ENCODE data around the gene TEN1.

Gene TEN1

GRCh38 chr17:75976175-75976848, 2.7 kb upstream of the TEN1 start:
- DNase-seq (ENCODE audit: low read depth in 3 of 3) = no peak

GRCh38 chr17:75979705-75980187, 706 bp downstream of the TEN1 start:
- no peak for DNase-seq (ENCODE audit: low read depth in 3 of 3)

DNA sequence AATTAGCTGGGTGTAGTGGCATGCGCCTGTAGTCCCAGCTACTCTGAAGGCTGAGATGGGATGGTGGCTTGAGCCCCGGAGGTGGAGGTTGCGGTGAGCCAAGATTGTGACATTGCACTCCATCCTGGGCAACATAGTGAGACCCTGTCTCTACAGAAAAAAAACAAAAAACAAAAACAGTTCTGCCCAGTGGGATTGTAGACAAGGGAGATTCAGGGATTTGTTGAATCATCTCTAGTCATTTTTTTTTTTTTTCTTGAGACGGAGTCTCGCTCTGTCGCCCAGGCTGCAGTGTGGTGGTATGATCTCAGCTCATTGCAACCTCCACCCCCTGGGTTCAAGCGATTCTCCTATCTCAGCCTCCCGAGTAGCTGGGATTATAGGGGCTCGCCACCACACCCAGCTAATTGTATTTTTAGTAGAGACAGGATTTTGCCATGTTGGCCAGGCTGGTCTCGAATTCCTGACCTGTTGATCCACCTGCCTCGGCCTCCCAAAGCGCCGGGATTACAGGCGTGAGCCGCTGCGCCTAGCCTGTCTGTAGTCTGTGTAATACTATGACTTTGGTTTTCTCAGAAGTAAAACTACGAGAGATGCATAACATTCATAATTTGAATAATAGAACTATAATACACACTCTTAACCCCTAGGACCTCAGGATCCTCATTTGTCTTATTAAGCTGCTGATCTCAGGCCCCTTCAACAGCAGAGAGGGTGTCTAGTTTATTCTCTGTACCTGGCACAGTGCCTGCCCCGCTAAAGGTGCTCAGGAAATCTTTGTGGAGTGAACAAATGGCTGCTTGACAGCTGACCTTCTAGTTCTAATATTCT, 1.4 kb downstream of the TEN1 start:
- DNase-seq (ENCODE audit: low read depth in 3 of 3) = no peak

GRCh38 chr17:75981019-75981615, 2.1 kb downstream of the TEN1 start:
- no peak for DNase-seq (ENCODE audit: low read depth in 3 of 3)

DNA sequence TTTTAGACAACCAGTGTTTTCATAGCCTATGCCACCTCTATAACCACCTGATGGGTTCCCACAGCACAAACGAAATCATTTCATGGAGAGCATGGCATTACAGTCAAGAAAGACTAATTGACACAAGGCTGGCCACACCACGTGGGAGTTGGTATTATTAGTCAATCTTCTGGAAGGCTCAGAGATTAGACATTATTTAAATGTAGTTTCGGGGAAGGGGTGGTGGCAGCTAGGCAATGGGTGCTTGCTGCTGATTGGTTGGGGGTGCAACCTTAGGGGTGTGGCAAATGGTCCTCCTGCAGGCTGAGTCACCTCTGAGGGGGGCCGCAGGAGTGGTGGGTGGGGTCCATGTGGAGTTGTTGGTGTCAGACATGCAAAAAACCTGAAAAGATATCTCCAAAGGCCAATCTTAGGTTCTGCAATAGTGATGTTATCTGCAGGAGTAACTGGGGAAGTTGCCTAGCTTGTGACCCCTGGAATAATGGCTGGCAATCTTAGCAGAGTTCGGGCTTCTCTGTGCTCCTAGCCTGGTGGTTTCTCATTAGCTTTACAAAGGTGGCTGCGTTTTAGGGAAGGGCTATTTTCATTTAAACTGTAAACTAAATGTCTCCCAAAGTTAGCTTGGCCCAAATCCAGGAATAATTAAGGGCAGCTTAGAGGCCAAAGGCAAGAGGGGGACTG, 4.6 kb downstream of the TEN1 start:
- DNase-seq (ENCODE audit: low read depth in 3 of 3) = no peak

- DNase-seq (ENCODE audit: low read depth in 3 of 3) = no peak
These were observed 6.9 kb downstream of the TEN1 start for GRCh38 chr17:75985986-75986385.

DNA sequence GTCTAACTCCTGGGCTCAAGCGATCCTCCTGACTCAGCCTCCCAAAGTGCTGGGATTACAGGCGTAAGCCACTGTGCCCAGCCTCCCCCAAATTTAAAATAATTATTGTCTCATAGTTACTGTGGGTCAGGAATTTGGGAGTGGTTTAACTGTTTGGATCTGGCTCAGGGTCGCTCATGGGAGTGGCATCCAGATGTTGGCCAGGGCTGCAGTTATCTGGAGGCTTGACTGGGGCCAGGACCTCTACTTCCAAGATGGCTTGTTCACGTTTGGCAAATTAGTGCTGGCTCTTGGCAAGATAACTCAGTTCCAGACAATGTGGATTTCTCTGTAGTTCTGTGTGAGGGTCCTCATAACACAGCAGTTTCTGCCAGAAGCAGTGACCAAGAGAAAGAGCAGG, 8.0 kb downstream of the TEN1 start:
- no peak for DNase-seq (ENCODE audit: low read depth in 3 of 3)

DNA sequence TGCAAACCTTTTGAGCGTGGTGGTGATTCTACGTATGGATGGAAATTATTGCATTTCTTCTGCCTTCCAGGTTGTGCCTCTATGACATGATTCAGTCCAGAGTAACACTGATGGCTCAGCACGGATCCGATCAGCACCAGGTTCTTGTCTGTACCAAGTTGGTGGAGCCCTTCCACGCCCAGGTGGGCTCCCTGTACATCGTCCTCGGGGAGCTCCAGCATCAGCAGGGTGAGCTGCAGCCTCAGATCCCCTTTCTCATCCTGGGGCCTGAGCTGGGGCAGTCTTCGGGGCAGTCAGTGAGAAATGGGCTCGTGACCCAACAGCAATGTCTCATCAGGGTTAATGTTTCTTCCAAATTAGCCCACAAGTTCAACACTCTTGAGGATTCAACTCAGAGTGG, 12.4 kb downstream of the TEN1 start:
- no peak for DNase-seq (ENCODE audit: low read depth in 3 of 3)

- DNase-seq (ENCODE audit: low read depth in 3 of 3) = no peak
These were observed 15.8 kb downstream of the TEN1 start for GRCh38 chr17:75994802-75995370.

- DNase-seq (ENCODE audit: low read depth in 3 of 3) = no peak
These were observed 16.4 kb downstream of the TEN1 start for GRCh38 chr17:75995385-75995925.

DNA sequence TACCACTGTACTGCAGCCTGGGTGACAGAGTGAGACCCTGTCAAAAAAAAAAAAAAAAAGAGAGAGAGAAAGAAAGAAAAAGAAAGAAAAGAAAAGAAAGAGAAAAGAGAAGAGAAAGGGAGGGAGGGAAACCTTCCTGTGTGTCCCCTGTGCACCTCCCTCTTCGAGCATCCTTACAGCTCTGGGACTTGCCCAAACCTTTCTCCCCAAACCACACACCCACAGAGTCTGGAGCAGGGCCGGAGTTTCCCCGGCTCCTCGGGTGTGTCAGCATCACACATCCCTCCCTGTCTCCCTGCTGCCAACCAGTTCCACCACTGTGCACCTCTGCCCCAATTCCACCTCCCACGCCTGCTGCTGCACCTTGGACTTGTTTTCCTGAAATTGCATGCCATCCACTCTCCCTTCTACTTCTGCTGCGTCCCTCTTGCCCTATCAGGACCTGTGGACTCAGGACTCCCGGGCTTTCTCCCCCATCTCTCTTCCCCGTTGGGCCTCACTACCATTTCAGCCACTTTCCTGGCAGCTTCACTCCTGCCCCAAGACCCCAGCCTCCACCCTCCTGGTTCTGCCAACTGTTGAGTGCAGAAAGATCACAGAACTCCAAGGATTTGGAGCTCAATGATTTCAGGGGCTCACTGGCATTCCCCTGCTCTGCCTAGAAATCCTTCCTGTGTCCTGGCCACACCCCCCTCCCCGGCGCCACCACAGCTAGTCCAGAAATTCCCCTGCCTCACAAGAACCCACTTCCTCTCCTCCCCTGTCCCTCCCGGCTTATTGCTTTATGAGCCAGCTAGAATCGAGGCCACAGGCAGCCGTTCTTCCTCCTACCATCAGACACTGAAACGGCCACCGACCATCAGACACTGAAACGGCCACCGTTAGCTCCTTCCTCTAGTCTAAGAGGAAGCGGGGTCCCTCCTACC, 17.9 kb downstream of the TEN1 start:
- no peak for DNase-seq (ENCODE audit: low read depth in 3 of 3)

DNA sequence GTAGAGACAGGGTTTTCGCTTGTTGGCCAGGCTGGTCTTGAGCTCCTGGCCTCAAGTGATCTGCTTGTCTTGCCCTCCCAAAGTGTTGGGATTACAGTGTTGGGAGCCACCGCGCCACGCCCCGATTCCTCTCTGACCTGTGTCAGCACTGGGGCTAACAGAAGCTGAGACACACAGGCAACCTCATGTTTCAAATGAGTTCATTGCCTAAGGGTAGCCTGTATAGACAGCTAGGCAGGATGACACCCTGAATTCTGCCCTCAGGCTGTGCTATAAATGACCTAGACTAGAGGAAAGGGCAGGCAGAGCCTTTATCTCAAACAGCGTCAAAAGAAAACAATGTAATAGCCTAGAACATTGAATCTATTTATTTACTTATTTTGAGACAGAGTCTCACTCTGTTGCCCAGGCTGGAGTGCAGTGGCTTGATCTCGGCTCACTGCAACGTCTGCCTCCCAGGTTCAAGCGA, 19.3 kb downstream of the TEN1 start:
- DNase-seq (ENCODE audit: low read depth in 3 of 3) = no peak

DNA sequence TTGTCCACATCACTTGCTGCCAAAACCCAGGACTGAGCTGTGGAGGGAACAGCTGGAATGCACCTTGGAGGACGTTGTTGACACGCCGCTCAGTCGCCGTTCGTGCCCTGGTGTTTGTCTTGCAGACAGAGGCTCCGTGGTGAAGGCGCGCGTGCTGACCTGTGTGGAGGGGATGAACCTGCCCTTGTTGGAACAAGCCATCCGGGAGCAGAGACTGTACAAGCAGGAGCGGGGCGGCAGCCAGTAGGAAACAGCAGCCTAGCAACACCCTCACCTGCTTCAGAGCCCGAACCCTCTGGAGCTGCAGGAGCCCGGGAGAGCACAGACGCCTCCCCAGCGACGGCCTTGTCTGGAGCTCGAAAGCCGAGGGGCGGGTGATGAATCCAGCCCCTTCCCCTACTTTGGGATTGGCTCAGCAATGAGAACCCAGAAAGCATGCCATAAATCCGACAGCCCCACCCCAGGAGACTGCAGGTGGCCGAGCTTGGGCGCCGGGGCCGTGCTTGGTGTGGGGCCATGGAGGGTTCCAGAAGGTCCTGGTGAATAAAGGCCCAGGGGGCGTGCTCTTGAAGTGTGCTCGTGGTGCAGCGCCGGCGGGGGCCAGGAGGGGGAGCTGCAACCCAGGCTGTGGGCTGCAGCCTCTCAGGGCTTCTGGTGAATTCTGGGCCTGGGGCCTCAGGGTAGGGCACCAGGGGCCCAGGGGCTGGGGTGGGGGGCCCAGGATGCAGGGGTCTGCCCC, 21.1 kb downstream of the TEN1 start:
- peak; percentile 29 to 44 (median 30) for DNase-seq (ENCODE audit: low read depth in 3 of 3)

GRCh38 chr17:76000755-76001521, 21.9 kb downstream of the TEN1 start, which contains the start of gene CDK3:
Gene CDK3, plus strand, starts transcription at chr17:76000855. Its CDS starts 571 bp downstream, at chr17:76001426.
- DNase-seq (ENCODE audit: low read depth in 3 of 3) = no peak

DNA sequence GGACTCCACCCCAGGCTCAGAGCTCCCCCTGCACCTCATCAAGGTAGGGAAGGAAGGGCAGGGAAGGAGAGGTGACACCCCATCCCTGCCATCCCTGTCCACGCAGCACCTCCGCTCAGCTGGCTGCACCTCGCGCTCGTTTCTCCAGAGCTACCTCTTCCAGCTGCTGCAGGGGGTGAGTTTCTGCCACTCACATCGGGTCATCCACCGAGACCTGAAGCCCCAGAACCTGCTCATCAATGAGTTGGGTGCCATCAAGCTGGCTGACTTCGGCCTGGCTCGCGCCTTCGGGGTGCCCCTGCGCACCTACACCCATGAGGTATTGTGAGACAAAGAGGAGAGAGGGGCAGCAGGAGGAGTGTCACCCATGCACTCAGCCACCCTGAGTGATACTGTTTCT, 23.1 kb downstream of the TEN1 start:
- DNase-seq (ENCODE audit: low read depth in 3 of 3) = no peak

GRCh38 chr17:76003915-76004314, 24.9 kb downstream of the TEN1 start:
- DNase-seq (ENCODE audit: low read depth in 3 of 3) = no peak

- DNase-seq (ENCODE audit: low read depth in 3 of 3) = no peak
These were observed 25.8 kb downstream of the TEN1 start for GRCh38 chr17:76004750-76005262.
